GM12864 (cell line): Measurements from ENCODE around the gene UNKL.

Experiments
- DNase-seq: peaks from one replicate; pipeline ENCODE4 v3.0.0-alpha.2; 2011; ENCODE audit warnings: low read depth
- H3K4me3 ChIP-seq: 2 replicates; pipeline ENCODE4 v1.5.1; 2011; ENCODE audit warnings: mild to moderate bottlenecking, low read depth, low read length, control low read depth
- TF ChIP-seq, protein P1 (sequence below): IDR thresholded peaks from 2 replicates; pipeline ENCODE4 v1.5.1; 2011; ENCODE audit warnings: low read depth, mild to moderate bottlenecking, moderate library complexity, low read length, control low read depth, inconsistent platforms; ENCODE audit errors: missing control alignments

UNKL gene

GRCh38 chr16:1457489-1458245 lies 43.2 kb upstream of the UNKL start:
- DNase-seq = no peak
- TF ChIP-seq, protein P1, sequence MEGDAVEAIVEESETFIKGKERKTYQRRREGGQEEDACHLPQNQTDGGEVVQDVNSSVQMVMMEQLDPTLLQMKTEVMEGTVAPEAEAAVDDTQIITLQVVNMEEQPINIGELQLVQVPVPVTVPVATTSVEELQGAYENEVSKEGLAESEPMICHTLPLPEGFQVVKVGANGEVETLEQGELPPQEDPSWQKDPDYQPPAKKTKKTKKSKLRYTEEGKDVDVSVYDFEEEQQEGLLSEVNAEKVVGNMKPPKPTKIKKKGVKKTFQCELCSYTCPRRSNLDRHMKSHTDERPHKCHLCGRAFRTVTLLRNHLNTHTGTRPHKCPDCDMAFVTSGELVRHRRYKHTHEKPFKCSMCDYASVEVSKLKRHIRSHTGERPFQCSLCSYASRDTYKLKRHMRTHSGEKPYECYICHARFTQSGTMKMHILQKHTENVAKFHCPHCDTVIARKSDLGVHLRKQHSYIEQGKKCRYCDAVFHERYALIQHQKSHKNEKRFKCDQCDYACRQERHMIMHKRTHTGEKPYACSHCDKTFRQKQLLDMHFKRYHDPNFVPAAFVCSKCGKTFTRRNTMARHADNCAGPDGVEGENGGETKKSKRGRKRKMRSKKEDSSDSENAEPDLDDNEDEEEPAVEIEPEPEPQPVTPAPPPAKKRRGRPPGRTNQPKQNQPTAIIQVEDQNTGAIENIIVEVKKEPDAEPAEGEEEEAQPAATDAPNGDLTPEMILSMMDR = no peak
- no peak overlapping the region for H3K4me3 ChIP-seq

GRCh38 chr16:1456951-1457350 lies 42.4 kb upstream of the UNKL start:
- no peak overlapping the region for H3K4me3 ChIP-seq
- DNase-seq = no peak
- TF ChIP-seq, protein P1 = no peak

- DNase-seq = no peak
- TF ChIP-seq, protein P1 = no peak
- no peak overlapping the region for H3K4me3 ChIP-seq
These were observed 41.0 kb upstream of the UNKL start for GRCh38 chr16:1455190-1456171.

DNA sequence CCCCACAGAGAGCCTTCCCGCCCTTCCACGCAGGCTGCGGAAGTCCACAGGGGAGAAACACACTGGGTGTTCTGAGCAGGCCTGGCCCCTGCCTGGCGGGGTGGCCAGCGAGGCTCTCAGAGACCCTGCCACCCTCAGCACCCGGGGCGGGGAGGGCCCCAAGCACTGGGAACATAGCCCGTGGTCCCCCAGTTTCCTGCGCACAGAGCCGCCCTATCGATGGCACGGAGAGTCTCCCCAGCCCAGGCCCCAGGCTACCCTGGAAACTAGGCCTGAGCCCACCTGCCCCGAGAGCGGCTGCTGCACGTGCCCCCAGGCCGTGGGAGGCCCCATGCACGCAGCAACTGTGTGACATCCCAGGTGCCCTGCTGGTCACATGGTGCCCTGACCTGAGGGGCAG lies 40.1 kb upstream of the UNKL start:
- DNase-seq = no peak
- no peak overlapping the region for H3K4me3 ChIP-seq
- TF ChIP-seq, protein P1 = no peak

GRCh38 chr16:1453316-1453715 lies 38.8 kb upstream of the UNKL start:
- DNase-seq = no peak
- TF ChIP-seq, protein P1 = no peak
- H3K4me3 ChIP-seq = no peak overlapping the region

GRCh38 chr16:1452530-1452929 lies 38.0 kb upstream of the UNKL start:
- DNase-seq = no peak
- no peak overlapping the region for H3K4me3 ChIP-seq
- TF ChIP-seq, protein P1 = no peak
